Skeletal muscle tissue (tissue), 4 donors: Measurements from ENCODE around the gene PKHD1. TPM values are rescaled to one million over a fixed set of nuclear protein-coding genes. Genes with fewer than 3 reads are reported as not detected.

Experiments used
- H3K27ac ChIP-seq: one replicate; pipeline ENCODE4 v1.7.0; 2013; ENCODE audit warnings: mild to moderate bottlenecking, low read depth, low read length, inconsistent platforms
- H3K27me3 ChIP-seq, 3 donors: one replicate each; pipeline ENCODE4 v1.7.0; 2013; ENCODE audit warnings: low read length in 3 of 3; ENCODE audit not compliant: control insufficient read depth in 3 of 3, insufficient read depth in 3 of 3
- H3K36me3 ChIP-seq, 3 donors: one replicate each; pipeline ENCODE4 v1.7.0; 2013; ENCODE audit warnings: low read length in 3 of 3; ENCODE audit not compliant: control insufficient read depth in 3 of 3, insufficient read depth in 3 of 3
- H3K4me1 ChIP-seq, 3 donors: one replicate each; pipeline ENCODE4 v1.7.0; 2013; ENCODE audit warnings: low read length in 3 of 3, mild to moderate bottlenecking in 3 of 3; ENCODE audit not compliant: control insufficient read depth in 3 of 3, insufficient read depth in 3 of 3
- H3K4me3 ChIP-seq, 3 donors: one replicate each; pipeline ENCODE4 v1.7.0; 2013; ENCODE audit warnings: low read length in 3 of 3
- H3K9ac ChIP-seq, 3 donors: one replicate each; pipeline ENCODE4 v1.7.0; 2013; ENCODE audit warnings: low read length in 3 of 3, mild to moderate bottlenecking in 3 of 3, moderate library complexity in 2 of 3, low read depth in 1 of 3
- H3K9me3 ChIP-seq, 3 donors: one replicate each; pipeline ENCODE4 v1.7.0; 2013; ENCODE audit warnings: low read length in 3 of 3; ENCODE audit not compliant: control insufficient read depth in 3 of 3
- total RNA-seq: library from RNA; depleted of rRNA; stranded (reverse); fragments of >200 nt; gene quantifications from one replicate; pipeline ENCODE4 v1.2.3, GENCODE V29; 2014
- donor health status: Osteomylitis.

Gene PKHD1
- total RNA-seq, 1 donor from 2014 or later, result 38.6 TPM

DNA sequence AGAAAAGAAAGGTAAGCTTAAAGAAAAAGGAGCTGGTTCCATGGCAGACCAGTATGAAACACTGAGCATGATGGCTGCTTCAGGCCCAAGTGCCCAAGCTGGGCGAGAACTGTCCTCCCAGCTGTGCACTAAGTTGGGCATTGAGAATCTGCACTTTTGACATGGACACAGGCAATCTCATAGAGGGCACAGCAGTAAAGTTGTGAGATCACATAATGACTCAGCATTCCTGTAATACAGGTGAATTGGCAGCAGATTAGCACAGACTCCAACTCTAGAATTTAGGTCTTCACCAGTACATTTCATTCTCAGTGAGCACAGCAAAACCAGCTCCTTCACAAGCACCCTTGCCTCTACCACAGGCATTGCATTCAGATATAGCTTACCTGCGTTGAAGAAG, 343.4 kb downstream of the PKHD1 start:
- Histone ChIP-seq H3K4me1 (no peaks in the 10 kb centered on the region), H3K9me3 (no peaks in the 10 kb centered on the region), H3K27ac (no peak overlapping the region), H3K9ac (no peak overlapping the region), H3K27me3 (no peaks in the 10 kb centered on the region), H3K4me3 (no peak overlapping the region), H3K36me3 (no peaks in the 10 kb centered on the region)

GRCh38 chr6:51740658-51741057, 346.8 kb downstream of the PKHD1 start:
- Histone ChIP-seq H3K36me3 (no peaks in the 10 kb centered on the region), H3K4me1 (no peaks in the 10 kb centered on the region), H3K27ac (no peak overlapping the region), H3K27me3 (no peaks in the 10 kb centered on the region), H3K9ac (no peak overlapping the region), H3K9me3 (no peaks in the 10 kb centered on the region), H3K4me3 (no peak overlapping the region)

DNA sequence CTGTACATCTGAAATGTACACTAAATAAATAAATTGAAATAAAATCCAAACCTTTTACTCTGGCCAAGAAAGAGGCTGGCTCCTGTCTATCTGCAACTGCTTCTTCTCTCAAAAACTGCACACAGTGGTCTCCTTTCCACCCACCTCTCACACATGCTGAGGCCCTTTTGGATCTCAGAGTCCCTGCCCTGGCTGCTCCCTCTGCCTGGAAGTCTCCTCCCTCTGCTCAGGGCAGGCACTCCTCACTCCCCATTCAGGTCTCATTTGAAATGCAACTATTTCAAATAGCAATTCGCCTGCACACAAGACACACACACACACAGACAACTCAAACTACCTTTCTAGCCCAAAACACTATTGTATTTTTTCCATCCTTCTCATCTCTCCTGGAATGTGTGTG, 348.8 kb downstream of the PKHD1 start:
- H3K9ac ChIP-seq, result no peak overlapping the region
- no peaks in the 10 kb centered on the region for H3K4me1 ChIP-seq
- H3K27ac ChIP-seq, result no peak overlapping the region
- H3K9me3 ChIP-seq, result no peaks in the 10 kb centered on the region
- H3K4me3 ChIP-seq, result no peak overlapping the region
- H3K36me3 ChIP-seq, result no peaks in the 10 kb centered on the region
- no peaks in the 10 kb centered on the region for H3K27me3 ChIP-seq

DNA sequence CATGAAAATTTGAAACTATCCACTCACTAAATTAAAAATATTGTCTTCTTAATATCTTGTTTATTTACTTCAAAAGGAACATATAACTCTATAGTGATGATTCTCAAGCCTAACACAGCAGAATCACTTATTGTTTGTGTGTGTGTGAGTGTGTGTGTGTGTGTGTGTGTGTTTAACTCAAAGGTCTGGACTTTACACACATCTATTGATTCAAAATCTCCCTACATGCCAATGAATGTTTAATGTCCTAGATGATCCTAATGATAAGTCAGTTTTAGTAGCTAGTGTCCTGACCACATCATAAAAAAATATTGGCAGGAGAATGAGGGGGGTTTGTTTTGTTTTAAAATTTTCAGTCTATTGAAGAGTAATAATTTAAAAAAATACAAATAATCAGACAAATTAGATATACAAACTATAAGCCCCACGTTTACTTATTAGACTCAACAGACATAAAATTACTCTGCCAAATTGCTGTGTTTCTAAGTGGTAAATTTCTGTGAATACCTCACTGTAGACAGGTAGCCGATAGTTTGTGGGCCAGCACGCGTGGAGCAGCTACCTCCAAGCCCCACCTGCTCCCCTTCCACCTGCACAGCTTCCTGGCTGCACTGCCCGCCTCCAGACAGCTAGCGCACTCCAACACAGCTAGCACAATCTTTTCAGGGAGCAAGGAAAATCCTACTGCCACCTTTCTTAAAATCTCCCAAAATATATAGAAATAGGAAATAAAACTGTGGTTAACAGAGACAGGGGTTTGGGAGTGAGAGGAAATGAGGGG, 349.6 kb downstream of the PKHD1 start:
- H3K27ac ChIP-seq, result no peak overlapping the region
- no peak overlapping the region for H3K4me3 ChIP-seq
- no peaks in the 10 kb centered on the region for H3K9me3 ChIP-seq
- H3K36me3 ChIP-seq, result no peaks in the 10 kb centered on the region
- H3K27me3 ChIP-seq, result no peaks in the 10 kb centered on the region
- H3K9ac ChIP-seq, result no peak overlapping the region
- H3K4me1 ChIP-seq, result no peaks in the 10 kb centered on the region

DNA sequence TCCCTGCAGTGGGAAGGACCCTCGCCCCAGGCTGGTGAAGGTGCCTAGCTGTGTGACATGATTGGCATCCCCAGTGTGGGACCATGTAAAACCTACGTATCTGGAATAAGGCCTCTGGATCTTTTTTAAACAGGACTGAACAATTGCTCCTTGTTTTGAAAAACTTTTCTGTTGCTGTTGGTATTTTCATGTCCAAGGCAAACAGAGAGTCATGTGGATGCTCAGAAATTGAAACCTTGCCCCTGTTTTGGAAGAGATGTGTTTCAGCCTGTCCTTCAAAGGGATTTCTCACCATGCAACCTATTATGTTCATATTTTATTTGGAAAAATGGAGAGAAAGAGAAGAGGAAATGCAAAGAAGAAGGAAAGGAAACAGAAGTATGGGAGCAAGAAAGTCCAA, 362.3 kb downstream of the PKHD1 start:
- no peaks in the 10 kb centered on the region for H3K27me3 ChIP-seq
- no peaks in the 10 kb centered on the region for H3K9me3 ChIP-seq
- no peaks in the 10 kb centered on the region for H3K4me1 ChIP-seq
- no peaks in the 10 kb centered on the region for H3K36me3 ChIP-seq
- no peak overlapping the region for H3K27ac ChIP-seq
- H3K9ac ChIP-seq, result no peak overlapping the region
- no peak overlapping the region for H3K4me3 ChIP-seq

DNA sequence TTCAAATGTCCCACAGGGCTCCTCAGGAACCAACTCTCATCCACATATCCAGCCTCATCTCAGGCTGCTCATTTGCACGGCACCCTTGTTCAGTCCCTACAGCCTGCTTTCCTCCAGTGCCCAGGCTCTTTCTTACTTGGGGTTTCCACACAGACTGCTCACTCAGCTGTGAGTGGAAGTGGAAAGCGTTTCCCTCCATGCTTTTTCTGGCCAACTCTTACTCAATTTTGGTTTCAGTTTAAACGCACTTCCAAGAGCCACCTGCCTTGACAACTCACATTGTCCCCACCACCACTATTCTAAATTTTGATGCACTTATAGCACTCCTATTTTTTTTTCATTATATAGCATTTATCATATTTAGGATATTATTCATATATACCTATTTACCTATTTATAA, 367.1 kb downstream of the PKHD1 start:
- no peaks in the 10 kb centered on the region for H3K4me1 ChIP-seq
- no peak overlapping the region for H3K9ac ChIP-seq
- H3K27ac ChIP-seq, result no peak overlapping the region
- H3K4me3 ChIP-seq, result no peak overlapping the region
- no peaks in the 10 kb centered on the region for H3K36me3 ChIP-seq
- no peaks in the 10 kb centered on the region for H3K9me3 ChIP-seq
- H3K27me3 ChIP-seq, result no peaks in the 10 kb centered on the region

GRCh38 chr6:51719297-51719696, 368.1 kb downstream of the PKHD1 start:
- no peaks in the 10 kb centered on the region for H3K36me3 ChIP-seq
- H3K9me3 ChIP-seq, result no peaks in the 10 kb centered on the region
- H3K4me1 ChIP-seq, result no peaks in the 10 kb centered on the region
- H3K27me3 ChIP-seq, result no peaks in the 10 kb centered on the region
- no peak overlapping the region for H3K27ac ChIP-seq
- no peak overlapping the region for H3K4me3 ChIP-seq
- no peak overlapping the region for H3K9ac ChIP-seq

DNA sequence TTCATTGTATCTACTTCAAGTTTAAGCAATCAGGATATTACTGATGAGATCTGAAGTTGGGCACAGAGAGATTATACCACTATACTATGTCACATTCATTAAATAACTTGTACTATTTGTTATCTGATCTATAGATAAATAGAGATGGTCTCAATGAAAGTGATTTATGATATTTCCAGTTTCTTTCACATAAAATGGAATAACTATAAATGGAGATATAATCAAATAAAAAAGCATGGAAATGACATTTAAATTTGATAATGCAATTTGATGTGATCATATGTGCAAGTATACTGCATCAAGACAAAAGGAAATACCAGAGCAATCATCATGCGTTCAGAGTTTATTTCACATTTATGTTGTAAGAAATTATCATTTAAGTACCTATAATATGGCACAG, 368.9 kb downstream of the PKHD1 start:
- Histone ChIP-seq H3K27ac (no peak overlapping the region), H3K4me3 (no peak overlapping the region), H3K27me3 (no peaks in the 10 kb centered on the region), H3K9ac (no peak overlapping the region), H3K36me3 (no peaks in the 10 kb centered on the region), H3K9me3 (no peaks in the 10 kb centered on the region), H3K4me1 (no peaks in the 10 kb centered on the region)

DNA sequence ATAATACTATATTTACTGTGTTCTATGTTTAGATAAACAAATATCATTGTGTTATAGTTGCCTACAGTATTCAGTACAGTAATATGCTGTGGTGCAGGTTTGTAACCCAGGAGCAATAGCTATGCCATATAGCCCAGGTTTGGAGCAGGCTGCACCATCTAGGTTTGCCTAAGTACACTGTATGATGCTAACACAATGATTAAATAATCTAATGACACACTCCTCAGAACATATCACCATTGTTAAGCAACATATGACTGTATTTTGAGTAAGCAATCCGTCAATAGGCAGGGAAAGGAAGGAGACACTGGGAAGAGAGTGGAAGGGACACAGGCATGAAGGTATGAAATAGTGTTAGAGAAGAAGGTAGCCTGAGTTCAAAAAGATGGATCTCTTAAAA, 369.9 kb downstream of the PKHD1 start:
- no peaks in the 10 kb centered on the region for H3K4me1 ChIP-seq
- H3K27ac ChIP-seq, result no peak overlapping the region
- H3K9ac ChIP-seq, result no peak overlapping the region
- H3K9me3 ChIP-seq, result no peaks in the 10 kb centered on the region
- H3K36me3 ChIP-seq, result no peaks in the 10 kb centered on the region
- H3K4me3 ChIP-seq, result no peak overlapping the region
- no peaks in the 10 kb centered on the region for H3K27me3 ChIP-seq

GRCh38 chr6:51711876-51712275, 375.5 kb downstream of the PKHD1 start:
- H3K9me3 ChIP-seq, result no peaks in the 10 kb centered on the region
- H3K27ac ChIP-seq, result no peak overlapping the region
- H3K4me1 ChIP-seq, result no peaks in the 10 kb centered on the region
- H3K36me3 ChIP-seq, result no peaks in the 10 kb centered on the region
- H3K9ac ChIP-seq, result no peak overlapping the region
- no peaks in the 10 kb centered on the region for H3K27me3 ChIP-seq
- no peak overlapping the region for H3K4me3 ChIP-seq
